Stimulated activated CD8-positive, alpha-beta memory T cell treated with anti-CD3 and anti-CD28 coated beads, Interleukin-12 subunit alpha, Interleukin-12 subunit beta, amount 100 ng/mL, for 24 hours (primary cell): Measurements from ENCODE around the gene OR4A15.

Experiments
- DNase-seq: peaks from one replicate; pipeline ENCODE4 v3.0.0-alpha.2; 2020; ENCODE audit errors: extremely low read depth

Gene OR4A15

GRCh38 chr11:55367674-55368073 lies at the start of gene OR4A15:
OR4A15 (plus strand) TSS chr11:55367974; CDS start chr11:55367974, 0 bp downstream.
- DNase-seq: no peak

DNA sequence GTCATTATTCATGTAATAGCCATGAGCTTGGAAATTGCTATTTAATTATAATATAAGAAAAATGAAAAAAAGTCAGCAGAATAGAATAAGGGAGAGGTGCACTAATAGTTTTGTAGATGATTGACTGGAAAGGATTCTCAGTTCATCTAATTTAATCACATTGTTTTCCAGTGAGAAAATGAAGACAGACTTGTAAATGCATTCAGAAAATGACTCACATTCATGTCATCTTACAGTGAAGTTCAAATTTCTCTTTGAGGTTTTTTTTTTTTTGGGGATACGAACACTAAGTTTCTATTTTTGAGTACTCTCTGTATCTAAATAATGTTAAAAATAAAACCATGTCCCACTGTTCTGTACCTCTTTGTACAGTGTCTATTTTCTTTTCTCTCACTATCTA lies 43.3 kb upstream of the OR4A15 start:
- DNase-seq: no peak

DNA sequence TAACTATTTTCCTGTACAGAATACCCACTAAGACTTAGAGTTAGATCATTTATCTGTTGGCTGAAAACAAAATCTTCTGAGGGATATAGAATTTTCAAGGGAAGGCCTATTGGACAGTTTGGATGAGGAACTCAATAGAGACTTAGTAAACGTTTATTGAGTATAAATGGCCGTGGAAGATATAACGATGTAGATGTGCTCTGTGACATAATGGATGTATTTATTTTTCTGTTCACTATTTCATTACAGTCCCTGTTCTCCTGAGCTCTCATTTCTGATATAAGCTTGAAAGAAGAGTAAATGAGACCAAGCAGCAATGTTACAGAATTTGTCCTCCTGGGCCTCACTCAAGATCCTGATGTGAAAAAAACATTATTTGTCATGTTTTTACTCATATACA lies 24.9 kb upstream of the OR4A15 start, which contains the start of gene OR4A16:
OR4A16 (plus strand) TSS at position 301 of the 400 bp plus-strand sequence; CDS start at position 301, 0 bp downstream.
- DNase-seq: no peak

DNA sequence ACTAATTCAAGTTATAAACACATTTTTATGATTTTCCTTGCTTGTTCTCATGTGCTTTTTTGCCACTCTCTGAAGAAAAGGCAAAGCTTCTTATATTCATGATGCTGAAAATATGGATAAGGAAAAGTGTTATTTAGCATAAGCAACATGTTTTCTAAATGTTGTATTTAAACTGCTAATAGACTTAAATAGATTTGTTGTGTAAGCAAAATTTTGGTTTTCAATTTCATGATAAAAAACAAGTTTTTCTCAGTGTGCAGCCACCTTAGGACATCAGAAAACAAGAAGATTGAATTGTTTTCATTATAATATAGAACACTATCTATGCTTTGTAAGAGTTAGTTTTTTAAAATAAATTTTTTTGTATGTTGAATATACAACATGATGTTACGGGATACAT lies 22.5 kb upstream of the OR4A15 start:
- DNase-seq: no peak

GRCh38 chr11:55349032-55349431 lies 18.7 kb upstream of the OR4A15 start:
- DNase-seq: no peak

DNA sequence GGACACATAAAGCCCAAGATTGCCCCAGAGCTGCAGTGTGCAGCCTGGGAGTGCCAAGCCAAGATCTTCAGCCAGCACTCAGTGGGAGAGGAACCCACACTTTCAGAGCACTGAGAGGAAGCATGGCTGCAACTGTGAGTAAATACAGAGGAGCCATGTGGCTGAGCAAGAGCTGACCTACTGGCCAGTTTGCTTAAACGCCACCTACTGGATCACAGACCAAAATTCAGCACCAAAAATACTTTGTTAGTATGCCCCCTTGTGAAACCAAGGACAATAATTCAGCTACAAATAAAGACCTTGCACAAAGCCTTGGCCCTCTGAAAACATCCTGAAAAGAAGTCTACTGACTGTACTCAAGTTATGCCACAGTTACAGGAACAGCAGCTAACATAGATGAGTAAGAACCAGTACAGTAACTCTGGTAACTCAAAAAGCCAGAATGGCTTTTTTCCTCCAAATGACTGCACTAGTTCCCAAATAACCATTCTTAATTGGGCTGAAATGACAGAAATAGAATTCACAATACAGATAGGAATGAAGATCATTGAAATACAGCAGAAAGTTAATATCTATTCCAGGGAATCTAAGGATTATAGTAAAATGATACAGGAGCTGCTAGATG lies 10.1 kb upstream of the OR4A15 start:
- DNase-seq: no peak

DNA sequence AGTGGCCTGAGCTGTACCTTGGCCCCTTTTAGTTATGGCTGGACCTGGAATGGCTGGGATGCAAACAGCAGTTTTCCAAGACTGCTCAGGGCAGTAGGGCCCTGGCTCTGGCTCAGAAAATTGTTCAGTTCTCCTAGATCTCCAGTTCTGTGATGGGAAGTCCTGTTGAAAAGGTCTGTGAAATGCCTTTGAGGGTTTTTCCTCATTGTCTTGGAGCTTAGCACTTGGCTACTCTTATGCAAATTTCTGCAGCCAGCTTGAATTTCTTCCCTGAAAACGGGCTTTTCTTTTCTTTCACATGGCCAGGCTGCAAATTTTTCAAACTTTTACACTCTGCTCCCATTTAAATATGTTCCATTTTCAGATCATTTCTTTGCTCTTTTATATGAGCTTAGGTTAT lies 33.2 kb downstream of the OR4A15 start:
- DNase-seq: no peak
